Measurements from ENCODE around the gene CHMP2A. TPM values are rescaled to one million over a fixed set of nuclear protein-coding genes. Genes with fewer than 3 reads are reported as not detected.
A peak's percentile ranks its signal among the peaks of the same experiment; 100 is the strongest.

The CHMP2A gene
- polyA plus RNA-seq, 1 of the 3 experiments (the other 2 are of a cell fraction), result 381 TPM

- TF ChIP-seq MAX (IDR thresholded peaks at IDR 0.05; ENCODE audit: low read depth), result peak; percentile 98
- TF ChIP-seq NFIC (IDR thresholded peaks at IDR 0.05; ENCODE audit: borderline replicate concordance), result no peak; the same call in 1 of the 2 replicates
- TF ChIP-seq POLR2AphosphoS5 (IDR thresholded peaks at IDR 0.05; ENCODE audit: low read depth, low read length), result peak; percentile 77
- no peak for TF ChIP-seq FOXM1 (IDR thresholded peaks at IDR 0.05; ENCODE audit: low read depth)
- no peak for TF ChIP-seq CTCF (IDR thresholded peaks at IDR 0.05)
- no peak for TF ChIP-seq ZBTB33 (IDR thresholded peaks at IDR 0.05; ENCODE audit: borderline replicate concordance, low read depth)
Measured at GRCh38 chr19:58559275-58560006, 4.5 kb upstream of the CHMP2A start (continued).

GRCh38 chr19:58558623-58559274 is 3.8 kb upstream of the CHMP2A start:
- H3K27me3 ChIP-seq (ENCODE audit: insufficient read depth), result no peaks in the 10 kb centered on the region
- H3K4me2 ChIP-seq, result peak overlapping the region; percentile 99
- H2AFZ ChIP-seq (ENCODE audit: low read depth), result no peak overlapping the region
- peak overlapping the region; percentile 91 to 96 for H3K4me3 ChIP-seq (ENCODE audit: low read depth in 2 of 2, low read length in 1 of 2)
- WGBS (ENCODE audit: low lambda C conversion rate), result under 1% methylated on average over 18 of the region's 76 CpGs
- H3K27ac ChIP-seq (ENCODE audit: low read depth in 2 of 2, low read length in 1 of 2), result peak overlapping the region; percentile 99 to 100
- ChIA-PET POLR2A (interaction anchor here (0.6 to 5.7 kb wide), 8 partner anchors 9 to 45 kb away, joined by 3 to 35 read pairs (median 8); partner anchors contain the start of genes MZF1, TRIM28 and ZBTB45), CTCF (interaction anchor here (2.6 kb wide), 1 partner anchor 40 kb away, joined by 23 read pairs; the partner anchor contains the start of gene ZBTB45)
- peaks cover 38% of the 10 kb centered on the region for H3F3A ChIP-seq (replicated peaks; ENCODE audit: insufficient read depth)
- peaks cover 9% of the 10 kb centered on the region; the same call in 1 of the 2 replicates for H4K20me1 ChIP-seq (ENCODE audit: insufficient read depth)
- H3K9me3 ChIP-seq, result no peaks in the 10 kb centered on the region
- H3K9me2 ChIP-seq, result no peaks in the 10 kb centered on the region
- H3K4me1 ChIP-seq (ENCODE audit: control insufficient read depth in 1 of 2, insufficient read depth in 2 of 2, low read depth in 1 of 2, low read length in 1 of 2), result peaks cover 20 to 71% of the 10 kb centered on the region in 2 experiments; a peak in 3 of 4 replicates
- peak overlapping the region; percentile 100 for H3K9ac ChIP-seq
- H3K79me2 ChIP-seq (ENCODE audit: insufficient read depth), result peaks cover 39% of the 10 kb centered on the region
- H3K36me3 ChIP-seq (replicated peaks in 1 of 2; ENCODE audit: control insufficient read depth in 1 of 2, insufficient read depth in 2 of 2, low read length in 1 of 2), result peaks cover 16 to 18% of the 10 kb centered on the region in 2 experiments
- peak; percentile 91 for DNase-seq
- TF ChIP-seq SIN3A (IDR thresholded peaks at IDR 0.05; ENCODE audit: borderline replicate concordance, low read depth, low read length) (no peak), TEAD4 (IDR thresholded peaks at IDR 0.05; ENCODE audit: borderline replicate concordance, insufficient read depth) (no peak), YY1 (IDR thresholded peaks at IDR 0.05; ENCODE audit: low read depth) (peak; percentile 96), RXRA (IDR thresholded peaks at IDR 0.05; ENCODE audit: borderline replicate concordance, low read depth) (no peak), MXI1 (IDR thresholded peaks at IDR 0.05; ENCODE audit: low read depth, low read length) (no peak), TAF1 (IDR thresholded peaks at IDR 0.05; ENCODE audit: borderline replicate concordance, low read depth, low read length) (peak; percentile 47; the same call in 1 of the 2 replicates), USF1 (IDR thresholded peaks at IDR 0.05; ENCODE audit: borderline replicate concordance, low read depth) (no peak), REST (IDR thresholded peaks at IDR 0.05; ENCODE audit: low read depth, low read length) (0 out of 2 replicates have a peak, but pooled peaks have one; percentile 27), NRF1 (IDR thresholded peaks at IDR 0.05; ENCODE audit: low read depth, low read length) (peak; percentile 85), PBX3 (IDR thresholded peaks at IDR 0.05) (no peak), FOXM1 (IDR thresholded peaks at IDR 0.05; ENCODE audit: low read depth) (no peak), USF2 (IDR thresholded peaks at IDR 0.05; ENCODE audit: borderline replicate concordance, low read depth, low read length) (no peak)

All from SK-N-SH (cell line).